ENCODE data around the gene CORIN. TPM values are rescaled to one million over a fixed set of nuclear protein-coding genes. Genes with fewer than 3 reads are reported as not detected.

The CORIN gene
- total and polyA plus RNA-seq, 10 of the 15 experiments (the other 5 are each of a cell fraction or from before 2014, with no cell fraction given) = 0.02 to 0.45 (median 0.09) TPM; not detected in 3

GRCh38 chr4:47840291-47840690, 2.4 kb upstream of the CORIN start:
- no peaks in the 10 kb centered on the region for H4K20me1 ChIP-seq (ENCODE audit: control insufficient read depth, insufficient read depth)
- no peak for TF ChIP-seq ATF7 (IDR thresholded peaks at IDR 0.05; ENCODE audit: low read depth)
- TF ChIP-seq EGR1 (IDR thresholded peaks at IDR 0.05; ENCODE audit: borderline replicate concordance in 1 of 2, low read depth in 2 of 2, low read length in 2 of 2) = no peak
- TF ChIP-seq MYC (IDR thresholded peaks at IDR 0.05; ENCODE audit: insufficient read depth, insufficient read length, insufficient replicate concordance, low read length, severe bottlenecking) = no peak
- no peak for TF ChIP-seq CBX3 (IDR thresholded peaks at IDR 0.05; ENCODE audit: borderline replicate concordance, low read depth)
- TF ChIP-seq NRF1 (conservative IDR thresholded peaks at IDR 0.05; ENCODE audit: low read depth, low read length) = no peak
- no peak for TF ChIP-seq SIX5 (IDR thresholded peaks at IDR 0.05; ENCODE audit: low read depth, low read length, severe bottlenecking)
- no peak for TF ChIP-seq FOXM1 (IDR thresholded peaks at IDR 0.05; ENCODE audit: low read depth, low read length)
- TF ChIP-seq RAD51 (IDR thresholded peaks at IDR 0.05) = no peak
- no peak for TF ChIP-seq PAX8 (IDR thresholded peaks at IDR 0.05)
- TF ChIP-seq NR2C1 (IDR thresholded peaks at IDR 0.05) = no peak
- no peak for TF ChIP-seq KLF5 (IDR thresholded peaks at IDR 0.05; ENCODE audit: partially characterized antibody)
- no peak for TF ChIP-seq ETV6 (conservative IDR thresholded peaks at IDR 0.05 in 1 of 2, IDR thresholded peaks at IDR 0.05 in 1 of 2; ENCODE audit: borderline replicate concordance in 1 of 2, low read depth in 1 of 2)
- TF ChIP-seq IKZF2 (IDR thresholded peaks at IDR 0.05) = no peak
- H3K4me3 ChIP-seq = no peak overlapping the region
- BruUV-seq (replicated peaks) = no TSS peak
- DNase-seq (ENCODE audit: low read depth, low spot score) = no peak
- no peaks in the 10 kb centered on the region for H3K9me3 ChIP-seq (replicated peaks; ENCODE audit: control insufficient read depth, insufficient read depth, low read length)
- ChIA-PET CTCF (interaction anchor here (0.9 to 9.0 kb wide), 26 partner anchors 8 to 377 kb away, joined by 3 to 153 read pairs (median 6); partner anchors contain the start of gene COMMD8), POLR2A (no interaction called here), SMC1A (ENCODE audit: uncharacterized antibody, unreplicated experiment) (interaction anchor here (1.0 to 2.2 kb wide), 13 partner anchors 8 to 308 kb away, joined by 3 to 30 read pairs (median 4); no protein-coding TSS in a partner anchor), RAD21 (ENCODE audit: unreplicated experiment) (interaction anchor here (1.0 to 2.3 kb wide), 4 partner anchors 16 to 153 kb away, joined by 3 to 16 read pairs (median 6); no protein-coding TSS in a partner anchor)
- WGBS (ENCODE audit: insufficient coverage, insufficient replicate concordance, low lambda C conversion rate, missing lambda C conversion rate) = 100% methylated on average over 1 of the region's 1 CpG
- no peak for FAIRE-seq
- H3K9ac ChIP-seq (ENCODE audit: control insufficient read depth, insufficient read depth, low read length) = no peak overlapping the region
- H2AFZ ChIP-seq (ENCODE audit: control insufficient read depth, low read depth, low read length) = no peak overlapping the region
- no peaks in the 10 kb centered on the region for H3K79me2 ChIP-seq (ENCODE audit: control insufficient read depth, insufficient read depth, low read length)
- no peaks in the 10 kb centered on the region for H3K27me3 ChIP-seq (replicated peaks in 1 of 2; ENCODE audit: control insufficient read depth in 2 of 2, insufficient read depth in 2 of 2, low read length in 1 of 2)
- no peak overlapping the region for H3K27ac ChIP-seq (ENCODE audit: control insufficient read depth, insufficient read depth)
- peaks cover 27% of the 10 kb centered on the region for H3K4me1 ChIP-seq (ENCODE audit: control insufficient read depth, insufficient read depth, low read length)
- intact Hi-C loops (cut with micrococcal nuclease; ENCODE audit: unreplicated experiment) (no loop called here), in situ Hi-C loops (cut with MboI) (no loop called here)
- H3K36me3 ChIP-seq (ENCODE audit: control insufficient read depth in 2 of 2, insufficient read depth in 2 of 2, low read length in 1 of 2) = peaks cover 0 to 7% of the 10 kb centered on the region in 2 experiments; a peak in 1 of 4 replicates
- no peak overlapping the region for H3K4me2 ChIP-seq (ENCODE audit: control insufficient read depth, insufficient read depth)
- ATAC-seq = no peak

All from GM12878 (cell line).